Measurements from ENCODE around the gene TRERF1. TPM values are rescaled to one million over a fixed set of nuclear protein-coding genes. Genes with fewer than 3 reads are reported as not detected.

TRERF1 gene
- total RNA-seq, 1 experiment from 2014 or later: 2.0 TPM

DNA sequence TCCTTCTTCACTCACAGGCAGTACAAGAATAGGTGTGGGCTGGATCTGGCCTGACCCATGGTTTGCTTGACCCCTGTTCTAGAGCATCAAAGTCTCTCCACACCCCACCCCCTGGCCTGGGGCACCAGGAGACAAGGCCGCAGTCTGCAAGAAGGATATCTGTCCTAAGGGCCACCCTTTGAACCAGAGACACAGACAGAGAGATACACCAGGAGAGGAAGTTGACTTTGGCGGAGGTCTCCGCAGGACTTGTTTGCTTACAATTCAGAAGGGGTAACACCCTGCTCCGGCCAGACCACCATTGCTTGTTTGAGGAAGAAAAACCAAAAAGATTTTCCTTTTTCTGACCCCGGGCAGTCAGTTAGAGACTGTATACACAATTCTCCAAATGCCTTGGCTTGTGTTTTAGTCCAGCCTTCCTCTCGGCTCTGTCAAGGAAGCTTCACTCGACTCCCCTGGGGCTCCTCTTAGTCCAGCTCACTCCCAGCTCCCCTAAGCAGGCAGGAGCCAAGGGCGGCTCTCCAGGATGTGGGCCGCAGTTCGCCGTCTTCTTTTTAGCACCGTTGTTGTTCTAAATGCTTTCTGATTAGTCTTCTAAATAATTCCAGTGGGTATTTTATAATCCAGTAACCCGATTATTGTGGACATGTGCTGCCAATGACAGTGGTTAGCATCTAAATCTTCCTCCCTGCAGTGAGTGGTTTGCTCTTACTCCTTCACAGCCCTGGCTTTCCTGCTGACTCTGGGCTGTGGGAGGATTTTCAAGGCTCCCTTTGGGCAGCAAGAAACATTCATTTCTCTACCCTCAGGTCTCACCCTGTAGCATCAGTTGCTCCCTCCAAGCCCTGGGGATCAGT, 175.5 kb downstream of the TRERF1 start:
- no peak for DNase-seq (ENCODE audit: low read depth)
- in situ Hi-C loops (cut with HindIII; ENCODE audit: low pct_unique_long_range_greater_than_20kb, low sequenced_read_pairs): no loop called here

DNA sequence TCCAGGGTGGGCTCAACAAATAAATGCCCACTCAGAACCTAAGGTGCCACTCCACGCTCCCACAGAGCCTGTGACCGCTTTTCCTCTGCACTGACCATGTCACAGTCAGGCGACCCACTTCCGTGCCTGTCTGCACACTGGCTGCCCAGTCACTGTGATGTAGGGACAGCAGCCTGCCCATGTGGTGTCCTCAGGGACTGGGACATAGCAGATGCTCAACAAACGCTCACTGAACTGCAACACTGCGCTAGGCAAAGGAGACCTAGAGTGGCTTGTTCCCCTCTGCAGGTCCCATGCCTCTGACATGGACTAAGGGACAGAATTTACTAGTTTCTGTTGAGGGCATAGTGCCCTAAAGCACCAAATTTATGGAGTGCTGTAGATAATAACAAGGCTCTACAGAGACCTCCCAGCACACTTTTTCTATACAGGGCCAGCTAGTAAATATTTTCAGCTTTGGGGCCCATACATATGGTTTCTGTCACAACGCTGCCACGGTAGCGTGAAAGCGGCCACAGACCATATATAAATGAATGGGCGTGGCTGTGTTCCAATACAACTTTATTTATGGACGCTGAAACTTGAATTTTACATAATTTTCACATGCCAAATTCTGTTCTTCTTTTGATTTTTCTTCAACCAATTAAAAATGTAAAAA, 176.2 kb downstream of the TRERF1 start:
- in situ Hi-C loops (cut with HindIII; ENCODE audit: low pct_unique_long_range_greater_than_20kb, low sequenced_read_pairs): no loop called here
- DNase-seq (ENCODE audit: low read depth): no peak

DNA sequence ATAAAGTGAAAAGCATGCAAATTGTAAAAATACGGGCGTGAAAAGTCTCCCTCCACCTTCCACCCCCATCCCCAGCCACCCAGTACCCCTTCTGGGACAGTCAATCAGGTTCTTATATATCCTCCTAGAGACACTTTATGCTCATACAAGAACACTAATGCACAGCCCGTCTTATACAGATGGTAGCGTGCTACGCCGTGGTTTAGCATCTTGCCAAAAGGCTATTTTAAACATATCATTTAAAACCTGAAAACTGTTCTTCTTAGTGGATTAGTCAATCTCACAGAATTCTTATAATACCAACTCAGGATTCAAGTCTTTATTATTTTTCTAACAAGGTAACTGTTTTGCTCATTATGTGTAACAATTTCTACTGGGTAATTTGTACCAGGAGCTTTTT, 176.8 kb downstream of the TRERF1 start:
- in situ Hi-C loops (cut with HindIII; ENCODE audit: low pct_unique_long_range_greater_than_20kb, low sequenced_read_pairs): no loop called here
- no peak for DNase-seq (ENCODE audit: low read depth)

GRCh38 chr6:42271834-42272805, 179.6 kb downstream of the TRERF1 start:
- no peak for DNase-seq (ENCODE audit: low read depth)
- in situ Hi-C loops (cut with HindIII; ENCODE audit: low pct_unique_long_range_greater_than_20kb, low sequenced_read_pairs): no loop called here

GRCh38 chr6:42269974-42270510, 181.7 kb downstream of the TRERF1 start:
- in situ Hi-C loops (cut with HindIII; ENCODE audit: low pct_unique_long_range_greater_than_20kb, low sequenced_read_pairs): no loop called here
- DNase-seq (ENCODE audit: low read depth): no peak

- DNase-seq (ENCODE audit: low read depth): no peak
- in situ Hi-C loops (cut with HindIII; ENCODE audit: low pct_unique_long_range_greater_than_20kb, low sequenced_read_pairs): no loop called here
These were observed 182.2 kb downstream of the TRERF1 start for GRCh38 chr6:42269553-42269952.

DNA sequence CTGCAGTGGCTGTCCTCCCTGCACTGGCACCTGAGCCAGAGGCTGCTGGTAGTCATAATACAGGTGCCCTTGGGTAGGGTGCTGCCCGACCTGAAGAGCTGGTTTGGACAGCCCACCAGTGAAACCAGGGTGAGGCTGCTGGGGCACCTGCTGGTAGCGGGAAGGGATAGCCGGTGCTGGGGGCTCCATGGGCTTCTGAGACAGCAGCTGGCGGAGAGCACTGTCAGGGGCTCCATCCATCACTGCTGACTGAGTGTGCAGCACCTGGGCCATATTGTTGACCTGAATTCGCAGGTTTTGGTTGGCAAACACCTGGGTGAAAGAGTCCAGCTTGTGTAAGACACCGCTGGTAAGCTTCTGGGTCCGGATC, 182.9 kb downstream of the TRERF1 start:
- DNase-seq (ENCODE audit: low read depth): no peak
- in situ Hi-C loops (cut with HindIII; ENCODE audit: low pct_unique_long_range_greater_than_20kb, low sequenced_read_pairs): no loop called here

- DNase-seq (ENCODE audit: low read depth): no peak
- in situ Hi-C loops (cut with HindIII; ENCODE audit: low pct_unique_long_range_greater_than_20kb, low sequenced_read_pairs): no loop called here
These were observed 183.5 kb downstream of the TRERF1 start for GRCh38 chr6:42268016-42268834.

- no peak for DNase-seq (ENCODE audit: low read depth)
- in situ Hi-C loops (cut with HindIII; ENCODE audit: low pct_unique_long_range_greater_than_20kb, low sequenced_read_pairs): no loop called here
These were observed 185.2 kb downstream of the TRERF1 start for GRCh38 chr6:42266538-42266937.

DNA sequence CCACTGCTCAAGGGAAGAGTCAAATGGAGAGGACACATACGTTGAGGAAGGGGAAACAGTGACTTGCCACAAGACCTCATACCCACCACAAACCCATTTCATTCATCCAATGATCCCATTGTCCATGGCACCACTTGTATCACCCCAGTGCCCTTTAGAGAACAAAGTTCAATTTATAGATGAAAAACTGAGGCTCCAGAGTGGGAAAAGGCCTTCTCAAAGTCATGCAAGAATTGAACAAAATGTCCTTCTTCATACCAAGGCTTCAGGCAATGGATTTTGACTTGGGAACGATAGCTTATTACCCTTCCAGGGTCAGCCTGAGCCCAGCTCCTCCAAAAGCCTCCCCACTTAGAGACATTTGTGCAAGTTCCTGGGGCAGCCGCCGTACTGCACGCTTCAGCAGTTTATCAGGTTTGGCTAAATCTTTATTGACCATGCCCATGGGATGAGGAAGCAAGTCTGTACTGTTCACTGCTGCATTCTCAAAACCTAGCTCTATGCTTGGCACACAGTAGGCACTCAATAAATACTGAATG, 186.8 kb downstream of the TRERF1 start:
- in situ Hi-C loops (cut with HindIII; ENCODE audit: low pct_unique_long_range_greater_than_20kb, low sequenced_read_pairs): no loop called here
- DNase-seq (ENCODE audit: low read depth): no peak

GRCh38 chr6:42264162-42264851, 187.4 kb downstream of the TRERF1 start:
- no peak for DNase-seq (ENCODE audit: low read depth)
- in situ Hi-C loops (cut with HindIII; ENCODE audit: low pct_unique_long_range_greater_than_20kb, low sequenced_read_pairs): no loop called here

- in situ Hi-C loops (cut with HindIII; ENCODE audit: low pct_unique_long_range_greater_than_20kb, low sequenced_read_pairs): no loop called here
- no peak for DNase-seq (ENCODE audit: low read depth)
These were observed 188.5 kb downstream of the TRERF1 start for GRCh38 chr6:42263165-42263728.

DNA sequence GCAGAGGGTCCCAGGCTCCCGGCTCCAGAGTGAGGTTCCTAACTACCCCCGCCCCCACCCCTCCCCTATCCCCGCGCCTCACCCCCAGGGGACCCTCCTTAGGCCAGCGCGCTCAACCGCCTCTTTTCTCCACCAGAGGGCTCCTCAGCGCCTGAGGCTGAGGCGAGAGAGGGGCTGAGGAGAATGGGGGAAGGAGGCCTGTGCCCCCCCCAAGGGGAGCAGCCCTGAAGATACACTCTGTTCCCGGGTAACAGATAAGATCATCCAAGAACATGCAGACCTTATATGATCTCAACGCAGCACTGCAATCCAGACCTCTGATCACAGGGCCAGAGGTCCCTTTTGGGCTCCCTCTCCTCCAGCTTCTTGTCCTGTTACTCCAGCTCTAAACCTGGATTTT, 190.8 kb downstream of the TRERF1 start:
- in situ Hi-C loops (cut with HindIII; ENCODE audit: low pct_unique_long_range_greater_than_20kb, low sequenced_read_pairs): no loop called here

GRCh38 chr6:42260396-42260888, 191.3 kb downstream of the TRERF1 start:
- in situ Hi-C loops (cut with HindIII; ENCODE audit: low pct_unique_long_range_greater_than_20kb, low sequenced_read_pairs): no loop called here
- no peak for DNase-seq (ENCODE audit: low read depth)

More for the DNA sequence above, 190.8 kb downstream of the TRERF1 start:
- no peak for DNase-seq (ENCODE audit: low read depth)

- no peak for DNase-seq (ENCODE audit: low read depth)
- in situ Hi-C loops (cut with HindIII; ENCODE audit: low pct_unique_long_range_greater_than_20kb, low sequenced_read_pairs): no loop called here
These were observed 191.8 kb downstream of the TRERF1 start for GRCh38 chr6:42259841-42260395.

DNA sequence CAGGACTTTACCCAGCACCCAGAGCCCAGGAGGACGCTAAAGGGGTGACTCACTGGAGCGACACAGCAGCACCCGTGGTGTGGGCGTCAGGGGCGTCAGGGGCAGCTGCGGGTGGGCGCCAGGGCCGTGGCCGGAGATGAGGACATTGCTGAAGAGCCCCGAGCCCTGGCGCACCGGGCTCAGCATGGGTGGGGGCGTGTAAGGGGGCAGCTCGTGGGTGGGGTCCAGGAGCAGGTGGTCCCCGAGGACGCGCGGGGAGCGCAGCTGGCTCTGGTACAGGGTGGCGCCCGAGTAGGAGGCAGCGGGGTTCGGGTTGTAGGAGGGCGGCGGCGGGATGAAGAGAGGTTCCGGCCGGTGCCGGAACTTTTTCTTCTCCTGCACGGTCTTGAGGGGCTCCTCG, 192.4 kb downstream of the TRERF1 start:
- in situ Hi-C loops (cut with HindIII; ENCODE audit: low pct_unique_long_range_greater_than_20kb, low sequenced_read_pairs): no loop called here
- no peak for DNase-seq (ENCODE audit: low read depth)

All from Caki2 (cell line).